Activated CD4-positive, CD25-positive, alpha-beta regulatory T cell (primary cell): ENCODE results near the gene ADA.

ENCODE experiments used
- DNase-seq, 4 experiments: peaks; one replicate each; lab custom pipeline; 2025; lab: John Stamatoyannopoulos, UW

ADA gene

GRCh38 chr20:44580581-44581268 lies 70.8 kb downstream of the ADA start:
- DNase-seq = no peak

GRCh38 chr20:44579313-44580081 lies 72.0 kb downstream of the ADA start:
- no peak for DNase-seq

- no peak for DNase-seq
Measured at GRCh38 chr20:44576297-44576696, 75.2 kb downstream of the ADA start.

DNA sequence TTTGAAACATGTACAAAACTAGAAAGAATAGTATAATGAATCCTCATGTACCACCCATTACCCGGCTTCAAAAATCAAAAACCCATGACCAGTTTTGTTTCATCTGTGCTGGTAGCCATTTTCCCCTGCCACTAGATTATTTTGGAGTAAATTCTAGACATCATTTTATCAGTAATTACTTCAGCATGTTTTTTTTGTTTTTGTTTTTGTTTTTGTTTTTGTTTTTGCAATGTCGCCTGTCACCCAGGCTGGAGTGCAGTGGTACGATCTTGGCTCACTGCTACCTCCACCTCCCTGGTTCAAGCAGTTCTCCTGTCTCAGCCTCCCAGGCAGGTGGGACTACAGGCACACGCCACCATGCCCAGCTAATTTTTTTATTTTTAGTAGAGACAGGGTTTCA lies 77.1 kb downstream of the ADA start:
- no peak for DNase-seq

- no peak for DNase-seq
Measured at GRCh38 chr20:44573501-44573869, 78.0 kb downstream of the ADA start.

DNA sequence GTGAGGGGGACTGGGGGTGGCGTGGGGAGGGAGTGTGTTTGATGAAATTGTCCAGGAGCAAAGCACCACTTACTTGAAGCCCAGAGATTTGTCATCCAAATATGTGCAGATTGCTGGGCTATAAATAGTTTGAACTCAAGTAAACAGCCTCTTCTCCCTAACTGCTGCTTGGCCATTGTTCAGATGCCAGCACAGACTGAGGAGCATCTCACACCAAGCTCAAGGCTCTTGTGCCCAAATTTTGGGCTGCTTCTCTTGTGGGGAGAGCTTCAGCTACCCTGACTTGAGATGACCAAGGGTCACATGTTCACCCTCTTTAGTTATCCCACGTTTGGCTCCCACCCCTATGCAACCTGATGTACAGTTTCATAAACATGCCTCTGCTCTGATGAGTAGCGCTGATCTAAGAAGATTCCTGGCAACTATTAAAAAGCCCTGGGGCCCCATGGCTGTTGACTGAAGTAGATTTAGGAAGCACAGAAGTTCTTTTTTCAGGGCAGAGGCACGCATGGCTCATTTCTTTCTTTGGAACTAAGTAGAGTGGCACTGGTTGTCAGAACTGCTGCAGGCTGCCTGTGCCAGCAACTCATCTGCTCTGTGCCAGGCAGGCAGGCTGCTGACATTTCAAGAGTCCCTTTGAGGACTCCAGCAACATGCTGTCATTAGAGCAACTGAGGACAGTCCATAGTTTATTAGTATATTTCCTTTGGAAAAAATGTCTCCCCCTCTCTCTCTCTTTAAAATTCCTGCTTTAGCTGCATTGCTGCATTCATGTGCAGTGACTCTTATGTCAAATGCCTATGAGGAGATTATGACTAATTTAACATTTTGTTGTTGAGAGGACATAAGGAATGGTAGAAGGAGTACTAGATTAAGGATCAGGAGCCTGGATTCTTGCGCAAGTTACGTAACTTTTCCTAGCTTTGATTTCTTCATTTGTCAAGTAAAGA lies 78.7 kb downstream of the ADA start:
- DNase-seq = no peak

GRCh38 chr20:44571362-44571988 lies 80.0 kb downstream of the ADA start:
- DNase-seq = no peak

DNA sequence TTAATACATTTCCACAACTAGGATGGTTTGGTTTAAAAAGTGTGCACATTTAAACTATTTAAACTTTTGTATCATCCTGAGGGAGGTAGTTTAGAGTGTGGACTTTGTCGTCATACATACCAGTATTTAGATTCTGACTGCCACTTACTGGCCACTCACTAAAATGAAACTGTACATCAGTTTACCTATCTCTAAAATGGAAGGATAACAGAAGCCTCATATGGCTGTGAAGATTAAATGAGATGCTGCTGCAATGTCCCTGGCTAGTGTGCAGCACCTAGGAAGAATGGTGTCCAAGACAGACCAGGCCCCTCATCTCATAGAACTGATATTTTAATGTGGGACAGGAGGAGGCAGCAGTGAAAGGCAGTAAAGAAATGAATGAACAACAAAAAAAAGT lies 81.1 kb downstream of the ADA start:
- DNase-seq = no peak
